IMR-90 (cell line): ENCODE results near the gene ZNF236.

ENCODE experiments used
- CEBPB ChIP-seq: IDR thresholded peaks from 2 replicates; pipeline ENCODE4 v1.6.1; 2012; ENCODE audit warnings: low read depth, low read length, improper control_type of control experiment
- NFE2L2 ChIP-seq: fragments of 150-350 bp; IDR thresholded peaks from 2 replicates; pipeline ENCODE4 v1.6.1; 2016; ENCODE audit warnings: low read depth, mild to moderate bottlenecking, low read length
- POLR2A ChIP-seq: IDR thresholded peaks from 2 replicates; pipeline ENCODE4 v1.6.1; 2012; ENCODE audit warnings: mild to moderate bottlenecking, low read depth, low read length
- TF ChIP-seq, protein P1 (sequence below): conservative IDR thresholded peaks from 2 replicates; pipeline ENCODE4 v1.5.1; 2012; ENCODE audit warnings: mild to moderate bottlenecking, low read depth, low read length, improper control_type of control experiment

- TF ChIP-seq, protein P1, sequence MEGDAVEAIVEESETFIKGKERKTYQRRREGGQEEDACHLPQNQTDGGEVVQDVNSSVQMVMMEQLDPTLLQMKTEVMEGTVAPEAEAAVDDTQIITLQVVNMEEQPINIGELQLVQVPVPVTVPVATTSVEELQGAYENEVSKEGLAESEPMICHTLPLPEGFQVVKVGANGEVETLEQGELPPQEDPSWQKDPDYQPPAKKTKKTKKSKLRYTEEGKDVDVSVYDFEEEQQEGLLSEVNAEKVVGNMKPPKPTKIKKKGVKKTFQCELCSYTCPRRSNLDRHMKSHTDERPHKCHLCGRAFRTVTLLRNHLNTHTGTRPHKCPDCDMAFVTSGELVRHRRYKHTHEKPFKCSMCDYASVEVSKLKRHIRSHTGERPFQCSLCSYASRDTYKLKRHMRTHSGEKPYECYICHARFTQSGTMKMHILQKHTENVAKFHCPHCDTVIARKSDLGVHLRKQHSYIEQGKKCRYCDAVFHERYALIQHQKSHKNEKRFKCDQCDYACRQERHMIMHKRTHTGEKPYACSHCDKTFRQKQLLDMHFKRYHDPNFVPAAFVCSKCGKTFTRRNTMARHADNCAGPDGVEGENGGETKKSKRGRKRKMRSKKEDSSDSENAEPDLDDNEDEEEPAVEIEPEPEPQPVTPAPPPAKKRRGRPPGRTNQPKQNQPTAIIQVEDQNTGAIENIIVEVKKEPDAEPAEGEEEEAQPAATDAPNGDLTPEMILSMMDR = peak; percentile 79
- TF ChIP-seq POLR2A = no peak
- no peak for TF ChIP-seq NFE2L2
- no peak for TF ChIP-seq CEBPB
Observed at GRCh38 chr18:76803814-76804213, 18.5 kb upstream of the ZNF236 start.
